Measurements from ENCODE around the gene VPS33A.

DNA sequence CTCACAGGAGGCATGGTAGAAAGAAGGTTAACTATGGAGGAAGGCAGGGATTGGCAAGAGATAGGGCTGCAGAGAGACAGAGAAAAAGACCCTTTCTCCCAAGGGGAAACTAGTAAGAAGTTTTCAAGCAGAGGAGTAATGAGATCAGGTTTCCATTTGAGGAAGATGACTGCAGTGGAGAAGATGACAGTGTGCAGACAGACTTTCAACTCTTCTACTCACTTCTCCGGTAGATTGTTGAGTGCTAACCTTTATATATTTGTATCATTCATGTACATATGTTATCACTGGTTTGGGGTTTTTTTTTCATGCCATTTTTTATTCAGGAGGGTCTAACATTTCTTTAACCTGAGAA is 68.7 kb downstream of the VPS33A start:
- TF ChIP-seq, protein P1, sequence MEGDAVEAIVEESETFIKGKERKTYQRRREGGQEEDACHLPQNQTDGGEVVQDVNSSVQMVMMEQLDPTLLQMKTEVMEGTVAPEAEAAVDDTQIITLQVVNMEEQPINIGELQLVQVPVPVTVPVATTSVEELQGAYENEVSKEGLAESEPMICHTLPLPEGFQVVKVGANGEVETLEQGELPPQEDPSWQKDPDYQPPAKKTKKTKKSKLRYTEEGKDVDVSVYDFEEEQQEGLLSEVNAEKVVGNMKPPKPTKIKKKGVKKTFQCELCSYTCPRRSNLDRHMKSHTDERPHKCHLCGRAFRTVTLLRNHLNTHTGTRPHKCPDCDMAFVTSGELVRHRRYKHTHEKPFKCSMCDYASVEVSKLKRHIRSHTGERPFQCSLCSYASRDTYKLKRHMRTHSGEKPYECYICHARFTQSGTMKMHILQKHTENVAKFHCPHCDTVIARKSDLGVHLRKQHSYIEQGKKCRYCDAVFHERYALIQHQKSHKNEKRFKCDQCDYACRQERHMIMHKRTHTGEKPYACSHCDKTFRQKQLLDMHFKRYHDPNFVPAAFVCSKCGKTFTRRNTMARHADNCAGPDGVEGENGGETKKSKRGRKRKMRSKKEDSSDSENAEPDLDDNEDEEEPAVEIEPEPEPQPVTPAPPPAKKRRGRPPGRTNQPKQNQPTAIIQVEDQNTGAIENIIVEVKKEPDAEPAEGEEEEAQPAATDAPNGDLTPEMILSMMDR (conservative IDR thresholded peaks at IDR 0.05; ENCODE audit: low read length), result no peak
- no peak for TF ChIP-seq EZH2phosphoT487 (IDR thresholded peaks at IDR 0.05; ENCODE audit: borderline replicate concordance, low read depth, low read length)
